Suppressor macrophage (primary cell): Measurements from ENCODE around the gene TMC7.

Experiments
- DNase-seq, 4 experiments: peaks; one replicate each; pipeline ENCODE4 v3.0.0-alpha.2; 2020 to 2022

TMC7 gene

GRCh38 chr16:19033761-19034160 is 50.0 kb downstream of the TMC7 start:
- DNase-seq: no peak

- no peak for DNase-seq
Observed at GRCh38 chr16:19040400-19040799, 56.7 kb downstream of the TMC7 start.

GRCh38 chr16:19044769-19045168 is 61.0 kb downstream of the TMC7 start:
- no peak for DNase-seq

- no peak for DNase-seq
Observed at GRCh38 chr16:19046062-19046461, 62.3 kb downstream of the TMC7 start.

- DNase-seq: no peak
Observed at GRCh38 chr16:19062706-19063105, 79.0 kb downstream of the TMC7 start.

- DNase-seq: no peak
Observed at GRCh38 chr16:19066988-19067348, 83.2 kb downstream of the TMC7 start.

- DNase-seq: peak; percentile 99 to 100 (median 100)
Observed at GRCh38 chr16:19067349-19068236, 83.9 kb downstream of the TMC7 start, which contains the start of gene COQ7. TSS of gene COQ7 (plus strand) at chr16:19067614. CDS start at chr16:19067665, 51 bp downstream.

- peak in 1 of 4 experiments; percentile 12 for DNase-seq
Observed at GRCh38 chr16:19068237-19068815, 84.6 kb downstream of the TMC7 start.

- peak; percentile 52 to 71 (median 61) for DNase-seq
Observed at GRCh38 chr16:19071811-19072777, 88.4 kb downstream of the TMC7 start.

GRCh38 chr16:19073344-19073743 is 89.6 kb downstream of the TMC7 start:
- peak in 2 of 4 experiments; percentile 37 to 54 for DNase-seq

- DNase-seq: no peak
Observed at GRCh38 chr16:19073863-19074262, 90.1 kb downstream of the TMC7 start.

GRCh38 chr16:19075511-19075910 is 91.8 kb downstream of the TMC7 start:
- no peak for DNase-seq

GRCh38 chr16:19077879-19078278 is 94.1 kb downstream of the TMC7 start:
- DNase-seq: no peak

- DNase-seq: no peak
Observed at GRCh38 chr16:19083670-19084069, 99.9 kb downstream of the TMC7 start.

- DNase-seq: no peak
Observed at GRCh38 chr16:19084139-19084538, 100.4 kb downstream of the TMC7 start.

- DNase-seq: no peak
Observed at GRCh38 chr16:19084879-19085278, 101.1 kb downstream of the TMC7 start.

GRCh38 chr16:19085679-19086200 is 102.0 kb downstream of the TMC7 start:
- DNase-seq: no peak

- DNase-seq: peak; percentile 96 to 97 (median 97)
Observed at GRCh38 chr16:19086322-19087199, 102.8 kb downstream of the TMC7 start.

GRCh38 chr16:19088341-19088916 is 104.7 kb downstream of the TMC7 start:
- DNase-seq: no peak

GRCh38 chr16:19089410-19089955 is 105.7 kb downstream of the TMC7 start:
- no peak for DNase-seq

- no peak for DNase-seq
Observed at GRCh38 chr16:19090916-19091315, 107.2 kb downstream of the TMC7 start.
